ENCODE data around the gene SRSF9.

- no peak for TF ChIP-seq TAF1 (IDR thresholded peaks at IDR 0.05; ENCODE audit: borderline replicate concordance, insufficient read depth, low read length)
- no peak for TF ChIP-seq REST (IDR thresholded peaks at IDR 0.05; ENCODE audit: insufficient read depth in 1 of 2, low read depth in 2 of 2, low read length in 2 of 2)
- TF ChIP-seq SIN3A (IDR thresholded peaks at IDR 0.05; ENCODE audit: borderline replicate concordance, insufficient read depth, low read length): no peak
Measured at GRCh38 chr12:120447992-120448391, 21.6 kb downstream of the SRSF9 start.

Data from PFSK-1 (cell line).